OCI-LY1 (cell line): ENCODE data around the gene DEAF1.

ENCODE experiments used
- H2AFZ ChIP-seq: fragments of 200-600 bp; sonication (generic), shearing (Covaris generic); 2 replicates; pipeline ENCODE4 v1.6.0; 2014; ENCODE audit warnings: antibody characterized with exemption, mild to moderate bottlenecking, low read length
- H3F3A ChIP-seq: fragments of 200-600 bp; sonication (generic), shearing (Covaris generic); 2 replicates; pipeline ENCODE4 v1.6.0; 2014; ENCODE audit warnings: mild to moderate bottlenecking, antibody characterized with exemption, low read length, moderate library complexity; ENCODE audit not compliant: insufficient read depth
- H3K27ac ChIP-seq: fragments of 200-600 bp; sonication (generic); 2 replicates; pipeline ENCODE4 v1.5.1; 2014; ENCODE audit warnings: low read length, mixed run types, mild to moderate bottlenecking, low read depth; ENCODE audit not compliant: poor library complexity, severe bottlenecking
- H3K27me3 ChIP-seq: fragments of 200-600 bp; sonication (generic); 2 replicates; pipeline ENCODE4 v1.6.0; 2014; ENCODE audit warnings: antibody characterized with exemption, mild to moderate bottlenecking, low read length, moderate library complexity; ENCODE audit not compliant: insufficient read depth
- H3K36me3 ChIP-seq: fragments of 200-600 bp; sonication (generic); 2 replicates; pipeline ENCODE4 v1.6.1; 2014; ENCODE audit warnings: mild to moderate bottlenecking, antibody characterized with exemption, low read length, moderate library complexity, mixed read lengths; ENCODE audit not compliant: insufficient read depth
- H3K4me1 ChIP-seq: fragments of 200-600 bp; sonication (generic); 2 replicates; pipeline ENCODE4 v1.5.1; 2014; ENCODE audit warnings: mild to moderate bottlenecking, low read length, moderate library complexity; ENCODE audit not compliant: insufficient read depth, severe bottlenecking
- H3K4me2 ChIP-seq: fragments of 200-600 bp; sonication (generic), shearing (Covaris generic); 2 replicates; pipeline ENCODE4 v1.6.1; 2014; ENCODE audit warnings: low read length
- H3K4me3 ChIP-seq: fragments of 200-600 bp; sonication (generic); 2 replicates; pipeline ENCODE4 v1.5.1; 2014; ENCODE audit warnings: low read length, low read depth, mild to moderate bottlenecking, mixed read lengths; ENCODE audit not compliant: poor library complexity, severe bottlenecking
- H3K79me2 ChIP-seq: fragments of 200-600 bp; shearing (Covaris generic); 2 replicates; pipeline ENCODE4 v1.6.1; 2016; ENCODE audit warnings: mixed run types, low read length, mixed read lengths; ENCODE audit not compliant: insufficient read depth
- H3K9ac ChIP-seq: fragments of 200-600 bp; sonication (generic), shearing (Covaris generic); 2 replicates; pipeline ENCODE4 v1.6.1; 2014; ENCODE audit warnings: mild to moderate bottlenecking, low read length, mixed read lengths
- H3K9me2 ChIP-seq: fragments of 200-600 bp; sonication (generic), shearing (Covaris generic); 2 replicates; pipeline ENCODE4 v1.6.1; 2014; ENCODE audit warnings: low read depth, mild to moderate bottlenecking, low read length, mixed read lengths
- H3K9me3 ChIP-seq: fragments of 200-600 bp; shearing (Covaris generic); 2 replicates; pipeline ENCODE4 v1.6.1; 2014; ENCODE audit warnings: low read length, mixed read lengths
- H4K20me1 ChIP-seq: fragments of 200-600 bp; sonication (generic), shearing (Covaris generic); 2 replicates; pipeline ENCODE4 v1.6.0; 2016; ENCODE audit warnings: mild to moderate bottlenecking, low read length; ENCODE audit not compliant: insufficient read depth
- EZH2 ChIP-seq: fragments of 200-600 bp; sonication (generic), shearing (Covaris generic); IDR thresholded peaks from 2 replicates; pipeline ENCODE4 v1.8.0; 2017; ENCODE audit warnings: borderline replicate concordance, mixed run types, mild to moderate bottlenecking, antibody characterized with exemption, low read length, moderate library complexity, mixed read lengths
- TF ChIP-seq, protein P1 (sequence below): fragments of 200-600 bp; sonication (generic), shearing (Covaris generic); IDR thresholded peaks from 2 replicates; pipeline ENCODE4 v1.5.1; 2017; ENCODE audit warnings: mild to moderate bottlenecking, antibody characterized with exemption, low read length, moderate library complexity, mixed read lengths

DEAF1 gene

DNA sequence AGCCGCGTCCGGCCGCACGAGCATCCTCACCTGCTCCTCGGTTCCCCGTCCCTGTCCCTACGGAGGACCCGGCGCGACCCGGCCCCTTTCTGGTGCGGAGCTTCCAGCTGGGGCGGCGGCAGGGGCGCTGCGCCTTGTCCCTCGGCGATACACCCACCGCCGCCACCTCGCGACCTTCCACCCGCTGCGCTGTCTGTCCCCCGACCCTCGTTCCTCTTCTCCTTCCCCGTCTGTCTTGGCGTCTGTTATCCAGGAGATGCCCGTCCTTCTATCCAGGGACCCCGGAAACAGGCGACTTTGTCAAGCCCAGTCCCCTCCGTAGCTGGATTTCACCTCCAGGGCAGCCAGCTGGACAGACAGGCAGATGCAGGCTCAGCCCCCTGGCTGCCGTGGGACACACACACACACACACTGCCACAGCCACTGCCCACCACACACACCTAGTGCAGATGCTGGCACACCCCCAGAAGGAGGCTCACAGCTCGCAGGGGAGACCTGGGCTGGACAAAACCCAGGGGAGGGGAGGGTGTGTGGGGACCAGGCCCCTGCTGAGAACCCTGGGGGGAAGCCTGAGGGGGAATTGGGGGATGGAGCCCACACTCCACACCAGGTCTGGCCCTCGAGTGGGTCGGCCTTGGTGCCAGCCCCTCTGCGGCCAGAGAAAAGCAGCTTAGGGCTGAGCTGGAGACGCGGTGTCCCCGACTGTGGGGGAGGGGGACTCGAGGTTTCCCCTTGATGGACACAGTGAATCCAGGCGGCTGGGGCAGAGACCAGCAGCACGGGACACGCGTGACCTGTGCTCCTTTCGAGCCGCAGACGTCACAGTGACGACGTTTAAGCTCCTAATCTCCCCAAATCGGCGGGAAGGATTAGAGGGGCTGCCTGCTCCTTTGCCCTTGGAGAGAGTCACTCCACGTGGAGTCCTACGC lies 57.2 kb downstream of the DEAF1 start:
- no peaks in the 10 kb centered on the region for H3K27me3 ChIP-seq
- H2AFZ ChIP-seq = no peak overlapping the region
- TF ChIP-seq, protein P1, sequence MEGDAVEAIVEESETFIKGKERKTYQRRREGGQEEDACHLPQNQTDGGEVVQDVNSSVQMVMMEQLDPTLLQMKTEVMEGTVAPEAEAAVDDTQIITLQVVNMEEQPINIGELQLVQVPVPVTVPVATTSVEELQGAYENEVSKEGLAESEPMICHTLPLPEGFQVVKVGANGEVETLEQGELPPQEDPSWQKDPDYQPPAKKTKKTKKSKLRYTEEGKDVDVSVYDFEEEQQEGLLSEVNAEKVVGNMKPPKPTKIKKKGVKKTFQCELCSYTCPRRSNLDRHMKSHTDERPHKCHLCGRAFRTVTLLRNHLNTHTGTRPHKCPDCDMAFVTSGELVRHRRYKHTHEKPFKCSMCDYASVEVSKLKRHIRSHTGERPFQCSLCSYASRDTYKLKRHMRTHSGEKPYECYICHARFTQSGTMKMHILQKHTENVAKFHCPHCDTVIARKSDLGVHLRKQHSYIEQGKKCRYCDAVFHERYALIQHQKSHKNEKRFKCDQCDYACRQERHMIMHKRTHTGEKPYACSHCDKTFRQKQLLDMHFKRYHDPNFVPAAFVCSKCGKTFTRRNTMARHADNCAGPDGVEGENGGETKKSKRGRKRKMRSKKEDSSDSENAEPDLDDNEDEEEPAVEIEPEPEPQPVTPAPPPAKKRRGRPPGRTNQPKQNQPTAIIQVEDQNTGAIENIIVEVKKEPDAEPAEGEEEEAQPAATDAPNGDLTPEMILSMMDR = no peak
- no peak for TF ChIP-seq EZH2
- no peak overlapping the region for H3K4me3 ChIP-seq
- no peaks in the 10 kb centered on the region for H3K4me1 ChIP-seq
- H3K27ac ChIP-seq = no peak overlapping the region
- H3K9me2 ChIP-seq = no peaks in the 10 kb centered on the region
- H3F3A ChIP-seq = no peaks in the 10 kb centered on the region
- no peak overlapping the region for H3K9ac ChIP-seq
- H4K20me1 ChIP-seq = no peaks in the 10 kb centered on the region
- H3K36me3 ChIP-seq = no peaks in the 10 kb centered on the region
- no peaks in the 10 kb centered on the region for H3K79me2 ChIP-seq
- H3K9me3 ChIP-seq = no peaks in the 10 kb centered on the region
- H3K4me2 ChIP-seq = no peak overlapping the region

DNA sequence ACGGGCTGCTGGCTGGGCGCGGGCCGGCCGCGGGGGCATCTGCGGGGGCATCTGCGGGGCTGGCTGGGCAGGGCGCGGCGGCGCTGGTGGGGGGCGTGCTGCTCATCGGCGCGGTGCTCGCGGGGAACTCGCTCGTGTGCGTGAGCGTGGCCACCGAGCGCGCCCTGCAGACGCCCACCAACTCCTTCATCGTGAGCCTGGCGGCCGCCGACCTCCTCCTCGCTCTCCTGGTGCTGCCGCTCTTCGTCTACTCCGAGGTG lies 57.8 kb downstream of the DEAF1 start:
- H3K27me3 ChIP-seq = no peaks in the 10 kb centered on the region
- H3K9ac ChIP-seq = no peak overlapping the region
- no peaks in the 10 kb centered on the region for H3K79me2 ChIP-seq
- H4K20me1 ChIP-seq = no peaks in the 10 kb centered on the region
- no peak overlapping the region for H2AFZ ChIP-seq
- H3K4me1 ChIP-seq = no peaks in the 10 kb centered on the region
- H3K9me2 ChIP-seq = no peaks in the 10 kb centered on the region
- H3K27ac ChIP-seq = no peak overlapping the region
- TF ChIP-seq, protein P1 = no peak
- no peak for TF ChIP-seq EZH2
- H3K36me3 ChIP-seq = peaks cover 2% of the 10 kb centered on the region; the same call in 1 of the 2 replicates
- no peaks in the 10 kb centered on the region for H3F3A ChIP-seq
- no peaks in the 10 kb centered on the region for H3K9me3 ChIP-seq
- H3K4me2 ChIP-seq = no peak overlapping the region
- H3K4me3 ChIP-seq = no peak overlapping the region

DNA sequence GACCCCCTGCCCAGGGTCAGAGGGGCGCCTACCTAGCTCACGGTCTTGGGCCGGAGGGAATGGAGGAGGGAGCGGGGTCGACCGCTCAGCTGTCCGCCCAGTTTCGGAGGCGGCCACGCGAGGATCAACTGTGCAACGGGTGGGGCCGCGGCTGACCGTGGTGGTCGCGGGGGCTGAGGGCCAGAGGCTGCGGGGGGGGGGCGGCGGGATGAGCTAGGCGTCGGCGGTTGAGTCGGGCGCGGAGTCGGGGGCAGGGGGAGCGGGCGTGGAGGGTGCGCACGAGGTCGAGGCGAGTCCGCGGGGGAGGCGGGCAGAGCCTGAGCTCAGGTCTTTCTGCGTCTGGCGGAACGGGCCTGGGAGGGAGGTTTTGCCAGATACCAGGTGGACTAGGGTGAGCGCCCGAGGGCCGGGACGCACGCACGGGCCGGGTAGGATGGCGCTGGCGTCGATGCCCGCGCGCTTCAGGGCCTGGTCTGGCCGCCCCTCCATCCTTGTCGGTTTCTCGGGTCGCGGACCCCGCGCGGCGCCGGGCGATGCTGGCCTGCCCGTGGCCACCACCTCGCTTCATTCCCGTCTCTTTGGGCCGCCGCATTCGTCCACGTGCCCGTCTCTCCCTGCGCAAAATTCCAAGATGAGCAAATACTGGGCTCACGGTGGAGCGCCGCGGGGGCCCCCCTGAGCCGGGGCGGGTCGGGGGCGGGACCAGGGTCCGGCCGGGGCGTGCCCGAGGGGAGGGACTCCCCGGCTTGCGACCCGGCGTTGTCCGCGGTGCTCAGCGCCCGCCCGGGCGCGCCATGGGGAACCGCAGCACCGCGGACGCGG lies 58.3 kb downstream of the DEAF1 start, which contains the start of gene DRD4:
DRD4 (plus strand) TSS at position 759 of the 822 bp plus-strand sequence; CDS start at position 795, 36 bp downstream.
- Histone ChIP-seq H2AFZ (no peak within 1 kb of the TSS), H3K27ac (no peak within 1 kb of the TSS), H3K79me2 (no peaks in the 10 kb centered on the region), H3K9me3 (no peaks in the 10 kb centered on the region), H3K27me3 (no peaks in the 10 kb centered on the region), H3K9ac (no peak within 1 kb of the TSS), H3K4me2 (no peak within 1 kb of the TSS), H4K20me1 (no peaks in the 10 kb centered on the region), H3K4me3 (no peak within 1 kb of the TSS), H3K36me3 (peaks cover 2% of the 10 kb centered on the region; the same call in 1 of the 2 replicates), H3K4me1 (no peaks in the 10 kb centered on the region), H3K9me2 (no peaks in the 10 kb centered on the region), H3F3A (no peaks in the 10 kb centered on the region)
- TF ChIP-seq, protein P1 = no peak
- no peak for TF ChIP-seq EZH2
